Mesothelial cell of epicardium (in vitro differentiated cells): ENCODE measurements around the gene ROBO2. TPM values are rescaled to one million over a fixed set of nuclear protein-coding genes. Genes with fewer than 3 reads are reported as not detected.

Source experiments
- DNase-seq, 2 experiments: peaks; one replicate each; pipeline ENCODE4 v3.0.0; 2021; ENCODE audit warnings: low spot score in 2 of 2; ENCODE audit not compliant: unreplicated experiment in 2 of 2
- H3K27ac Mint-ChIP-seq: 2 replicates; pipeline ENCODE4 v1.8.0; 2021; ENCODE audit warnings: mixed read lengths
- H3K27me3 Mint-ChIP-seq: 2 replicates; pipeline ENCODE4 v1.8.0; 2021; ENCODE audit warnings: low read depth, mixed read lengths
- H3K36me3 Mint-ChIP-seq: 2 replicates; pipeline ENCODE4 v1.8.0; 2021; ENCODE audit warnings: mixed read lengths
- H3K4me1 Mint-ChIP-seq: 2 replicates; pipeline ENCODE4 v1.8.0; 2021; ENCODE audit warnings: mixed read lengths
- H3K4me3 Mint-ChIP-seq: 2 replicates; pipeline ENCODE4 v1.8.0; 2021; ENCODE audit warnings: mild to moderate bottlenecking, moderate library complexity, mixed read lengths
- H3K9me3 Mint-ChIP-seq: 2 replicates; pipeline ENCODE4 v1.8.0; 2021; ENCODE audit warnings: mixed read lengths
- total RNA-seq: library from RNA; stranded (reverse); gene quantifications from 3 replicates; pipeline ENCODE4 v1.2.1, GENCODE V29; 2021
- TF ChIP-seq, protein P1 (sequence below): fragments of 200-600 bp; sonication (generic); IDR thresholded peaks from one replicate; pipeline ENCODE4 v1.5.0; 2021; ENCODE audit warnings: antibody characterized with exemption; ENCODE audit not compliant: unreplicated experiment

ROBO2 gene
- total RNA-seq, 1 donor from 2014 or later: 82.3 TPM

DNA sequence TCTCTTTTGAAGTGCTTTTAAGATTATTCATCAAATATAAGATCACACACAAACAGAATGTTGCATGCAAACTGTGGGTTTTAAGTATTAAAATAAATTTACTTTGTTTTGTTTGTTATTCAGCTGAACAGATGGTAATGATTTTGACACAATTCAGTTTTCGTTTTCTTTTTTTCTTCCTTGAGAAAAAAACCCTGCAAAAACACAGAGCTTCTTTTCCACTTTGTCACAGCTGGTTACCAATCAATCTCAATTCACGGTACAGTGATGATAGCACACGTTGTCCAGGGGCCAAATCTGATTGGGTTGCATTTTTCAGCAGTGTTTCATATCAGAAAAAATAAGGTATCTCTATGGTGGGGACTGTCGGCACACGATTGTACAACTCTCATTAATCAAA is 473.6 kb downstream of the ROBO2 start:
- TF ChIP-seq, protein P1, sequence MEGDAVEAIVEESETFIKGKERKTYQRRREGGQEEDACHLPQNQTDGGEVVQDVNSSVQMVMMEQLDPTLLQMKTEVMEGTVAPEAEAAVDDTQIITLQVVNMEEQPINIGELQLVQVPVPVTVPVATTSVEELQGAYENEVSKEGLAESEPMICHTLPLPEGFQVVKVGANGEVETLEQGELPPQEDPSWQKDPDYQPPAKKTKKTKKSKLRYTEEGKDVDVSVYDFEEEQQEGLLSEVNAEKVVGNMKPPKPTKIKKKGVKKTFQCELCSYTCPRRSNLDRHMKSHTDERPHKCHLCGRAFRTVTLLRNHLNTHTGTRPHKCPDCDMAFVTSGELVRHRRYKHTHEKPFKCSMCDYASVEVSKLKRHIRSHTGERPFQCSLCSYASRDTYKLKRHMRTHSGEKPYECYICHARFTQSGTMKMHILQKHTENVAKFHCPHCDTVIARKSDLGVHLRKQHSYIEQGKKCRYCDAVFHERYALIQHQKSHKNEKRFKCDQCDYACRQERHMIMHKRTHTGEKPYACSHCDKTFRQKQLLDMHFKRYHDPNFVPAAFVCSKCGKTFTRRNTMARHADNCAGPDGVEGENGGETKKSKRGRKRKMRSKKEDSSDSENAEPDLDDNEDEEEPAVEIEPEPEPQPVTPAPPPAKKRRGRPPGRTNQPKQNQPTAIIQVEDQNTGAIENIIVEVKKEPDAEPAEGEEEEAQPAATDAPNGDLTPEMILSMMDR: no peak
- Mint-ChIP-seq H3K27ac (no peak overlapping the region), H3K4me3 (no peak overlapping the region)

DNA sequence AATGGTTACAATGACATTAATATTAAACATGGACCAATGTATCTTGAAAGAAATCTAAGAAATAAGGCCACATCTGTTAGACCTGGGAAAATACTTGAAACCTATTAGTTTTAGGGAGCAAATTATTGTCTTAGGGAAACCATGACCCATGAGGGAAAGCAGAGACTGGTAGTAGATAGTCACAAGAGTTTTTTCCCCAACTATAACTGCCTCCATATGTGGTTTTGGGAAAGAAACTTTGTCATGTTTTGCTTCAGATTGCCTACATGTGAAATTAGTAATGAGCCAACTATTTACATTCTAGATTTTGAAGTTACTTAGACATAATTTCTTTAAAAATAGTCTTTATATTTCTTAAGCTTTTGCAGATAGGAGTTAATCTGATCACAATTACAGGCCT is 474.9 kb downstream of the ROBO2 start:
- DNase-seq: no peak
- Mint-ChIP-seq H3K4me1 (peaks cover 11% of the 10 kb centered on the region), H3K9me3 (peaks cover 13% of the 10 kb centered on the region), H3K4me3 (no peak overlapping the region), H3K36me3 (no peaks in the 10 kb centered on the region), H3K27me3 (no peaks in the 10 kb centered on the region), H3K27ac (no peak overlapping the region)
- TF ChIP-seq, protein P1: no peak

More for the DNA sequence above, 473.6 kb downstream of the ROBO2 start:
- no peaks in the 10 kb centered on the region for H3K27me3 Mint-ChIP-seq
- H3K4me1 Mint-ChIP-seq: peaks cover 11% of the 10 kb centered on the region
- no peaks in the 10 kb centered on the region for H3K36me3 Mint-ChIP-seq
- peaks cover 8% of the 10 kb centered on the region for H3K9me3 Mint-ChIP-seq
- no peak for DNase-seq

DNA sequence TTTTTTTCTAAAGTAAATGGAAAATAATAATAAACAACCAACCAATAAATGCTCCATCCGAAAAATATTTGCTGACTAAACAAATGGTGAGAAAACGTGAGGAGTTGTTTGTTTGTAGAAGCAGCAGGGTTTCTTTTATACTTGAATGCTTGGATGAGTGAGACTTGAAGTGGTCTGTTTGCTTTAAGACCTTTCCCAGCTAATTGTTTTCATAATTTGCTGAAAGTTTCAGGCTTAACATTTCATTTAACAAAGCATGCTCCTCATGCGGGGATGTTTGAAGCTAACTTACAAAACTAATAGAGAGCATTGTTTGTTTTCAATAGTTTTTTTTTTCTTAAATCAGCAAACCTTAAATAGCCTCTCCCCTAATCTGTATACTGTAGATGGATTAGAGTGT is 484.6 kb downstream of the ROBO2 start:
- TF ChIP-seq, protein P1: no peak
- no peaks in the 10 kb centered on the region for H3K36me3 Mint-ChIP-seq
- peaks cover 4% of the 10 kb centered on the region for H3K9me3 Mint-ChIP-seq
- peaks cover 7% of the 10 kb centered on the region for H3K4me1 Mint-ChIP-seq
- H3K27me3 Mint-ChIP-seq: no peaks in the 10 kb centered on the region
- H3K27ac Mint-ChIP-seq: no peak overlapping the region
- DNase-seq: no peak
- no peak overlapping the region for H3K4me3 Mint-ChIP-seq

DNA sequence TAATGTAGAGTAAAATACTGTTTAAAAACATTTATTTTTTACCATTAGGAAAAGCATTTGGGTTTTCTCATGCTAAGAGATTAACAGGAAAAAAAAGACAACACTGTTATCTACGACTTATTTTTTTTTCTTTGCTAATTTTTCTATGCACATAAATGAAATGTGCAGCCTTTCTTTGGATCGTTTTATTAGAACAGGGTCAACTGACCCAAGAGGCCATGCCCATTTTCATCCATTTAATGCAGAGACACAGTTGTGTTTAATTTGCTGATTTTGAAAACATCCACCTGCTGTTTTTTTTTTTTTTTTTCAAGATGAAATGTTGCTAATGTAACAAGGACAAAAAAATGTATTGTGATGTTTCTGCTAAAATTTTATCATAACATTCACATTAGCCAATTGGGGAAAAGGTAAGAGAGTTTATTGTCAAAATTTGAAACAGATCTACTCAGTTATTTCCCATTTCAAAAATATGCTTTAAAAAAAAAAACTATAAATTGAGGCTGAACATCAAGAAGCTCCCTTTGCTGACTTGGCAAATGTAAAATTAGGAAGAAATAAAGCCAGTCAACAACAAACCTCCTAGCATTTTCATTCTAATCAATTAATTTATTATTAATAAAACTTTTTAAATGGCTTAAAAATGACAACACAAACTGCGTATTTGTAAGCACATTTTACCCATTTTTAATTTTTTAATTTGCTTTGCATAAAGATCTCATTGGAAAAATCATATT is 485.2 kb downstream of the ROBO2 start:
- no peaks in the 10 kb centered on the region for H3K9me3 Mint-ChIP-seq

DNA sequence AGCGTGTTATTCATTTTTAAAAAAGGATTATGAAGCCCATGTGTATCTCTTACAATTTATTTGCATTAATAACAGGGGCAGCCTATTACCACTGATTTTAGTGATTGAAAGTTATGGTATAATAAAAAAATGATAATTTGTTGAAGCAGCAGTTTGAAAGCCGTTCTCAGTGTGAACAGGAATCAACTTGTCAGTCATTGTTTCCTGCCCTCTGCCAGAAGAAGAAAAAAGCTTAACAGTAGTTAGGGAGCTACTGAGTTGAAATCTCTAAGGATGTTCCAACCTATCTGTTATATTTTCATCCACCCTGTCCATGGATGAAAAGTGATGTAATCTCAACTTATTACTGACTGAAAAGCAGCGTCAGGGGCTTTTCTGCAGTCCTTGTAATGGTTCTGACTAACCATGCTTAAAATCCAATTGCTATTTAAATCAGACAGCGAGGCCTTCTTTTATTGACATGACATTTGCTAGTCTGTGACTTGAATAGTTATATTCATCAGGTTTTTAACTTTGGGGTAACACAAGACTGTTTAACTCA is 486.7 kb downstream of the ROBO2 start:
- no peak overlapping the region for H3K4me3 Mint-ChIP-seq
- H3K27ac Mint-ChIP-seq: no peak overlapping the region
- TF ChIP-seq, protein P1: no peak
- H3K9me3 Mint-ChIP-seq: no peaks in the 10 kb centered on the region
- no peak for DNase-seq
- no peaks in the 10 kb centered on the region for H3K27me3 Mint-ChIP-seq
- peaks cover 7% of the 10 kb centered on the region for H3K4me1 Mint-ChIP-seq
- no peaks in the 10 kb centered on the region for H3K36me3 Mint-ChIP-seq

More for the DNA sequence above, 485.2 kb downstream of the ROBO2 start:
- H3K36me3 Mint-ChIP-seq: no peaks in the 10 kb centered on the region
- H3K4me1 Mint-ChIP-seq: peaks cover 7% of the 10 kb centered on the region
- TF ChIP-seq, protein P1: no peak
- H3K27ac Mint-ChIP-seq: no peak overlapping the region
- H3K27me3 Mint-ChIP-seq: no peaks in the 10 kb centered on the region
- DNase-seq: no peak
- H3K4me3 Mint-ChIP-seq: no peak overlapping the region
